ENCODE data around the gene FPR3. TPM values are rescaled to one million over a fixed set of nuclear protein-coding genes. Genes with fewer than 3 reads are reported as not detected.

FPR3 gene
- total RNA-seq: 10 to 100 TPM; 11.1 to 18.0 TPM

DNA sequence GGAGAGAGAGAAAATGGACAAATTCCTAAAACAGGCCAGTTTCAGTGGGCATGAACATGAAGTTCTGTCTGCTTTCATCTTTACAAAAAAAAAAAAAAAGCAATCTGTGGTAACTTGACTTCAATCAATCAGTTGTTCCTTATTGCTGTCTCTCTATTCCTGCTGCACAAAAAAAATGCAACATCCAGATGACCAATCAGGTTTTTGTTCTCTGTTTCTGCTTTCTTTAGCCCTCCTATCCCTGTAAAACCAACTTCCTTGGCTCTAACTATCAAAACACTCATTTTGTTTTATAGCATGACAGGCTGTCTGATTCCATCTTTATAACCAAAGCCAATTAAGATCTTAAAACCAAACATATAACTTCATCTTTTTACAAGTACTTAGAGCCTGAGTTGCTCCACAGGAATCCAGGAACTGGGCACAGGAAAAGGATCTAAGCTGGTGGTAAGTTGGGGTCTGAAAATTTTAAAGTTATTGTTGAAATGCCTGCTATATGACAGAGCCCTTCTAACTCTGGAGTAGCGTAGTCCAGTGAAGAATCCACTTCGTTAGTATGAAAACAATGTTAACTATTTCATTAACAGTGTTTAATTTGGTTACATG lies at the start of gene FPR3:
FPR3 (plus strand) TSS at position 273 of the 606 bp plus-strand sequence. CDS start 28,592 bp downstream, outside the sequence.
- ATAC-seq (ENCODE audit: insufficient number of reproducible peaks, low FRiP score, low read depth) (no peak), DNase-seq (ENCODE audit: low spot score) (no peak)
- Histone ChIP-seq H3K36me3 (no peaks in the 10 kb centered on the region), H3K4me1 (ENCODE audit: control insufficient read depth in 1 of 2, low read depth in 2 of 2) (peaks cover 3 to 10% of the 10 kb centered on the region in 2 donors), H3K27ac (peak within 1 kb of the TSS in 1 of 2 donors; percentile 1), H3K9me3 (no peaks in the 10 kb centered on the region), H3K4me3 (peak within 1 kb of the TSS; percentile 52), H3K27me3 (replicated peaks; ENCODE audit: insufficient read depth) (no peaks in the 10 kb centered on the region)
- TF ChIP-seq, protein P1, sequence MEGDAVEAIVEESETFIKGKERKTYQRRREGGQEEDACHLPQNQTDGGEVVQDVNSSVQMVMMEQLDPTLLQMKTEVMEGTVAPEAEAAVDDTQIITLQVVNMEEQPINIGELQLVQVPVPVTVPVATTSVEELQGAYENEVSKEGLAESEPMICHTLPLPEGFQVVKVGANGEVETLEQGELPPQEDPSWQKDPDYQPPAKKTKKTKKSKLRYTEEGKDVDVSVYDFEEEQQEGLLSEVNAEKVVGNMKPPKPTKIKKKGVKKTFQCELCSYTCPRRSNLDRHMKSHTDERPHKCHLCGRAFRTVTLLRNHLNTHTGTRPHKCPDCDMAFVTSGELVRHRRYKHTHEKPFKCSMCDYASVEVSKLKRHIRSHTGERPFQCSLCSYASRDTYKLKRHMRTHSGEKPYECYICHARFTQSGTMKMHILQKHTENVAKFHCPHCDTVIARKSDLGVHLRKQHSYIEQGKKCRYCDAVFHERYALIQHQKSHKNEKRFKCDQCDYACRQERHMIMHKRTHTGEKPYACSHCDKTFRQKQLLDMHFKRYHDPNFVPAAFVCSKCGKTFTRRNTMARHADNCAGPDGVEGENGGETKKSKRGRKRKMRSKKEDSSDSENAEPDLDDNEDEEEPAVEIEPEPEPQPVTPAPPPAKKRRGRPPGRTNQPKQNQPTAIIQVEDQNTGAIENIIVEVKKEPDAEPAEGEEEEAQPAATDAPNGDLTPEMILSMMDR (IDR thresholded peaks at IDR 0.05): no peak

DNA sequence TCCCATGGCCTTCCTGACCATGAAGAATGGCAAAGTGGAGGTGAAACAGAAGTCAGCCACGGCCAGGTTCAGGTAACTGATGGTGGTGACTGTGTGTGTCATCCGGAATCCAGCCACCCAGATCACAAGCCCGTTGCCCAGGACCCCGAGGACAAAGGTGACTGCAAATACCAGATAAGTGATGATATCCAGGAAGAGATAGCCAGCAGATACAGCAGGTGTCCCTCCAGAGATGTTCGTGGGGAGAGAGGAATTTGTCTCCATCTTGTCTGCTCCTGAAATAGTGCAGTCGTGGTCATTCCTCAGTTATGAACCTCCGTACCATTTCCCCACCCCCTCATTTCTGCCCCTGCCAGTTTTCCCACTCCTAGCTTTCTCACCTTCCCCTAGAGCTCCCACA lies 48.2 kb upstream of the FPR3 start:
- Histone ChIP-seq H3K9me3 (no peaks in the 10 kb centered on the region), H3K36me3 (no peaks in the 10 kb centered on the region), H3K4me1 (ENCODE audit: control insufficient read depth in 1 of 2, low read depth in 2 of 2) (no peaks in the 10 kb centered on the region), H3K27me3 (replicated peaks; ENCODE audit: insufficient read depth) (no peaks in the 10 kb centered on the region), H3K4me3 (no peak overlapping the region), H3K27ac (no peak overlapping the region)
- TF ChIP-seq, protein P1 (IDR thresholded peaks at IDR 0.05): no peak
- ATAC-seq (ENCODE audit: insufficient number of reproducible peaks, low FRiP score, low read depth) (no peak), DNase-seq (ENCODE audit: low spot score) (no peak)

- H3K4me3 ChIP-seq: peak overlapping the region; percentile 17
- ATAC-seq (ENCODE audit: insufficient number of reproducible peaks, low FRiP score, low read depth) (no peak), DNase-seq (ENCODE audit: low spot score) (no peak)
- H3K27me3 ChIP-seq (replicated peaks; ENCODE audit: insufficient read depth): no peaks in the 10 kb centered on the region
- H3K9me3 ChIP-seq: no peaks in the 10 kb centered on the region
- no peak overlapping the region for H3K27ac ChIP-seq
- TF ChIP-seq, protein P1 (IDR thresholded peaks at IDR 0.05): no peak
- H3K36me3 ChIP-seq: no peaks in the 10 kb centered on the region
- H3K4me1 ChIP-seq (ENCODE audit: control insufficient read depth in 1 of 2, low read depth in 2 of 2): no peaks in the 10 kb centered on the region
These were observed 45.0 kb upstream of the FPR3 start for GRCh38 chr19:51749979-51750378.

DNA sequence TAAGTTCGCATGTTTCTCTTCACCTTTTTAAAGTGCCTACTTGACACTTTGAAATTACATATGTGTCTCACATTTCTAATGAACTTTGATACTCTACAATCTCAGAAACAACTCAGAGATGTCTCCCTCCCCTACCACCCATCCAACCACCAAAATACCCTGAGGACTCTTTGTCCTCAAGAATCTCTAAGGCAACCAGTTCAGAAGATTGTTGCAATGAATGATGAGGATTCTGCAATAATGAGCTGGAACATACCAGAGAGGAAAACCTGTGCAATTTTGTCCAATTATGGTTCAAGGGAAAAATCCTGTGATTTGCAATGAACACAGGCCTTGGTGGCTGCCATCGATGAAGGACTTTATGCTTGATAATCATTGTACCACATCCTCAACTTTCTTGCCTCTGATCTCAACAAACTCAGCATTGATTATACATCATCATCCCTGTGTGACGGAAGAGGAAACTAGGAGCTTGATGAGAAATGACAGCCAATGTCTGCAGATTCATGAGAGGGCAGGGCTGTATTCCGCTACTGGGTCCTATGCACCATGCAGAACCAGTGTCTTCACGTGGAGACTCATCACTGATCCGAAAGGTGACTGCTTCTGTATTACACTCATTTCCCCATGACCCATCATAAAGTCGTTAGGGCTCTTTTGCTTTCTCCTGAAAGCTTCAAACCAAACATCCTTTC lies 44.4 kb upstream of the FPR3 start:
- H3K27me3 ChIP-seq (replicated peaks; ENCODE audit: insufficient read depth): no peaks in the 10 kb centered on the region
- H3K27ac ChIP-seq: no peak overlapping the region
- peak overlapping the region; percentile 55 for H3K4me3 ChIP-seq
- no peaks in the 10 kb centered on the region for H3K36me3 ChIP-seq
- TF ChIP-seq, protein P1 (IDR thresholded peaks at IDR 0.05): no peak
- ATAC-seq (ENCODE audit: insufficient number of reproducible peaks, low FRiP score, low read depth) (no peak), DNase-seq (ENCODE audit: low spot score) (no peak)
- H3K4me1 ChIP-seq (ENCODE audit: control insufficient read depth in 1 of 2, low read depth in 2 of 2): no peaks in the 10 kb centered on the region
- H3K9me3 ChIP-seq: no peaks in the 10 kb centered on the region

GRCh38 chr19:51751655-51752054 lies 43.3 kb upstream of the FPR3 start, which contains the start of gene FPR1:
Gene FPR1, minus strand, starts transcription at chr19:51751878. Its CDS starts 4,884 bp downstream, at chr19:51746994.
- no peak for ATAC-seq (ENCODE audit: insufficient number of reproducible peaks, low FRiP score, low read depth)

More at GRCh38 chr19:51751655-51752054, 43.3 kb upstream of the FPR3 start, which contains the start of gene FPR1:
- DNase-seq (ENCODE audit: low spot score): no peak
- no peaks in the 10 kb centered on the region for H3K36me3 ChIP-seq
- H3K4me1 ChIP-seq (ENCODE audit: control insufficient read depth in 1 of 2, low read depth in 2 of 2): no peaks in the 10 kb centered on the region
- TF ChIP-seq, protein P1 (IDR thresholded peaks at IDR 0.05): no peak
- H3K27me3 ChIP-seq (replicated peaks; ENCODE audit: insufficient read depth): no peaks in the 10 kb centered on the region
- peak within 1 kb of the TSS in 1 of 2 donors; percentile 10 for H3K27ac ChIP-seq
- H3K4me3 ChIP-seq: peak within 1 kb of the TSS; percentile 55
- H3K9me3 ChIP-seq: no peaks in the 10 kb centered on the region
